Activated CD8-positive, alpha-beta T cell treated with anti-CD3 and anti-CD28 coated beads for 36 hours (primary cell): ENCODE data around the gene CYP8B1. TPM values are rescaled to one million over a fixed set of nuclear protein-coding genes. Genes with fewer than 3 reads are reported as not detected.

Experiments used
- ATAC-seq: fragments of 200-7000 bp; cut with Tn5 transposase; one replicate; pipeline ENCODE4 v1.10.0; 2021; ENCODE audit warnings: mild to moderate bottlenecking, moderate library complexity
- CTCF ChIA-PET: fragments of 350-600 bp; sonication (Branson Sonifier 250); formaldehyde crosslinking; loops from one replicate; lab custom pipeline; 2021; ENCODE audit warnings: antibody characterized with exemption; lab: Charles Lee
- POLR2A ChIA-PET: fragments of 350-600 bp; sonication (Branson Sonifier 250); formaldehyde crosslinking; loops from one replicate; lab custom pipeline; 2021; ENCODE audit warnings: antibody characterized with exemption; lab: Charles Lee
- DNase-seq: peaks from one replicate; pipeline ENCODE4 v3.0.0-alpha.2; 2020
- H3K27ac Mint-ChIP-seq: one replicate; pipeline ENCODE4 v1.8.0; 2021; ENCODE audit warnings: mild to moderate bottlenecking, mixed read lengths
- H3K27me3 Mint-ChIP-seq: one replicate; pipeline ENCODE4 v1.8.0; 2021; ENCODE audit warnings: mixed read lengths
- H3K36me3 Mint-ChIP-seq: one replicate; pipeline ENCODE4 v1.8.0; 2021; ENCODE audit warnings: low read depth, mixed read lengths
- H3K4me1 Mint-ChIP-seq: one replicate; pipeline ENCODE4 v1.8.0; 2021; ENCODE audit warnings: low read depth, mixed read lengths
- H3K4me3 Mint-ChIP-seq: one replicate; pipeline ENCODE4 v1.8.0; 2021; ENCODE audit warnings: mild to moderate bottlenecking, moderate library complexity, mixed read lengths
- H3K9me3 Mint-ChIP-seq: one replicate; pipeline ENCODE4 v1.8.0; 2021; ENCODE audit warnings: mixed read lengths
- intact Hi-C: fragments of 100-400 bp; cut with micrococcal nuclease; formaldehyde crosslinking; loops from one replicate; pipeline ENCODE4 v1.10.0; 2022
- total RNA-seq, 2 experiments: library from RNA; stranded (reverse); gene quantifications; one replicate each; pipeline ENCODE4 v1.2.3, GENCODE V29; 2021
- TF ChIP-seq, protein P1 (sequence below): fragments of 200-600 bp; IDR thresholded peaks from one replicate; pipeline ENCODE4 v1.8.0; 2022; ENCODE audit warnings: antibody characterized with exemption, mild to moderate bottlenecking

The CYP8B1 gene
- total RNA-seq, 2 experiments from 2014 or later = not detected

- Mint-ChIP-seq H3K9me3 (no peaks in the 10 kb centered on the region), H3K4me1 (peaks cover 4% of the 10 kb centered on the region), H3K4me3 (no peak overlapping the region), H3K36me3 (no peaks in the 10 kb centered on the region), H3K27me3 (peaks cover 10% of the 10 kb centered on the region), H3K27ac (no peak overlapping the region)
- ChIA-PET POLR2A (no interaction called here), CTCF (no interaction called here)
- DNase-seq (no peak), ATAC-seq (no peak)
- intact Hi-C loops = no loop called here
- TF ChIP-seq, protein P1, sequence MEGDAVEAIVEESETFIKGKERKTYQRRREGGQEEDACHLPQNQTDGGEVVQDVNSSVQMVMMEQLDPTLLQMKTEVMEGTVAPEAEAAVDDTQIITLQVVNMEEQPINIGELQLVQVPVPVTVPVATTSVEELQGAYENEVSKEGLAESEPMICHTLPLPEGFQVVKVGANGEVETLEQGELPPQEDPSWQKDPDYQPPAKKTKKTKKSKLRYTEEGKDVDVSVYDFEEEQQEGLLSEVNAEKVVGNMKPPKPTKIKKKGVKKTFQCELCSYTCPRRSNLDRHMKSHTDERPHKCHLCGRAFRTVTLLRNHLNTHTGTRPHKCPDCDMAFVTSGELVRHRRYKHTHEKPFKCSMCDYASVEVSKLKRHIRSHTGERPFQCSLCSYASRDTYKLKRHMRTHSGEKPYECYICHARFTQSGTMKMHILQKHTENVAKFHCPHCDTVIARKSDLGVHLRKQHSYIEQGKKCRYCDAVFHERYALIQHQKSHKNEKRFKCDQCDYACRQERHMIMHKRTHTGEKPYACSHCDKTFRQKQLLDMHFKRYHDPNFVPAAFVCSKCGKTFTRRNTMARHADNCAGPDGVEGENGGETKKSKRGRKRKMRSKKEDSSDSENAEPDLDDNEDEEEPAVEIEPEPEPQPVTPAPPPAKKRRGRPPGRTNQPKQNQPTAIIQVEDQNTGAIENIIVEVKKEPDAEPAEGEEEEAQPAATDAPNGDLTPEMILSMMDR = no peak
These were observed 46.5 kb downstream of the CYP8B1 start for GRCh38 chr3:42829083-42829627.

DNA sequence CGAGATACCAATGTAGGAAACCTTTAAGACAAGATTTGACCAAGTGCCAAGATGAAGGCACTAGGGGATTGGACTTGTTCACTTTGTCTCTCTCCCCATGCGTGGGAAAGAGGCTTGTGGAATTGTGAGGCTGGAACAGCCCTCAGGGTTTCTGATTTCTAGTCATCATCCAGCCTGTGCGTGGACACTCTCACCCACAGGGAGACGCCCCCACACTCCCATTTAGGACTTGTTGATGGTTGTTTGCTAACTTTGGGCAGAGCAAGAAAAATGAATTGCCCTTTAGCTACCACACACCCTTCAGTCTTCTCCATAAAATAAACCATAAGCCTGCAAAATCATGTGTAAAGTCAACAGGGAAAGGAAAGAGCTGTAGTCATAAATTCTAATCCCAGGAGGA lies 48.0 kb downstream of the CYP8B1 start:
- TF ChIP-seq, protein P1 = no peak
- POLR2A ChIA-PET = no interaction called here

DNA sequence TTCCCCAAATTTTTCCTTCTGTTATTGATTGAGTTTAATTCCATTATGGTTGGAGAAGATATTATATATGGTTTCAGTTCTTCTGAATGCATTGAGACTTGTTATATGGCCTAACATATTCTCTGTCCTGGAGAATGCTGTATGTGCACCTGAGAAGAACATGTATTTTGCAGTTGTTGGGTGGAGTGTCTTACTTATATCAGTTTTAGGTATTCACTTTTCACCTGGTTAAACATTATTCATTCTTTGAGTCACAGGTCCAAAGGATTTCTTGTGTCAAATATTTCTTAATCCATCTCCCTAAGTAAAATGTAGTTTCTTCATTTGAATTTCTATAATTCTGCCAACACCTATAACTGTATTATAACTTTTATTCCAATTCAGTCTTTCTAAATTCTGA lies 48.7 kb downstream of the CYP8B1 start:
- no peaks in the 10 kb centered on the region for H3K9me3 Mint-ChIP-seq
- no peak overlapping the region for H3K4me3 Mint-ChIP-seq
- H3K27me3 Mint-ChIP-seq = peaks cover 12% of the 10 kb centered on the region
- DNase-seq = no peak
- TF ChIP-seq, protein P1 = no peak
- no peak for ATAC-seq
- ChIA-PET POLR2A (no interaction called here), CTCF (no interaction called here)
- H3K36me3 Mint-ChIP-seq = no peaks in the 10 kb centered on the region
- H3K4me1 Mint-ChIP-seq = peaks cover 4% of the 10 kb centered on the region
- intact Hi-C loops = no loop called here
- no peak overlapping the region for H3K27ac Mint-ChIP-seq

More for the DNA sequence above, 48.0 kb downstream of the CYP8B1 start:
- intact Hi-C loops = no loop called here
- CTCF ChIA-PET = interaction anchor here (0.8 kb wide), 1 partner anchor 47 kb away, joined by 3 read pairs; no protein-coding TSS in a partner anchor
- Mint-ChIP-seq H3K27me3 (peaks cover 12% of the 10 kb centered on the region), H3K27ac (no peak overlapping the region), H3K36me3 (no peaks in the 10 kb centered on the region), H3K9me3 (no peaks in the 10 kb centered on the region), H3K4me1 (peaks cover 4% of the 10 kb centered on the region), H3K4me3 (no peak overlapping the region)
- DNase-seq (no peak), ATAC-seq (no peak)

- ChIA-PET CTCF (interaction anchor here (0.6 kb wide), 1 partner anchor 331 kb away, joined by 3 read pairs; no protein-coding TSS in a partner anchor), POLR2A (no interaction called here)
- TF ChIP-seq, protein P1 = no peak
These were observed 49.5 kb downstream of the CYP8B1 start for GRCh38 chr3:42826141-42826540.

DNA sequence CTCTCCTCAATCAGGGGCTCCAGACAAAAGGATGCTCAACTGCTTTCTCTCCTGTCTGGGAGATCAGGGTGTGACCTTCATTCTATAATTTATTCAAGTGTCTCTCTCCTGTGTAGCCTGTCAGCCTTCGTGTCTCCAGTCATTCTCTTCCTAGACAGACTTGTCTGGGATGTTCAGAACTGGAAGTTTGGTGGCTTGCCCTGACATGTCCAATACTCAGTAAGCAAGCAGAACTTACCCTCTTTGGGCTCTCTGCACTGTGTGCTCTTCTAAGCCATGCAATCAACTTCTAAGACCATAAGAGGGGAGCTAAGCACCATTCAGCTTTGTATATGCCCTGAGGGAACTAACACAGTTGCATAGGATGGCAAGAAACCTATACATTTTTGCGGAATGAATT lies 52.3 kb downstream of the CYP8B1 start:
- H3K27me3 Mint-ChIP-seq = peaks cover 9% of the 10 kb centered on the region
- H3K4me3 Mint-ChIP-seq = no peak overlapping the region
- TF ChIP-seq, protein P1 = no peak
- CTCF ChIA-PET = no interaction called here
- POLR2A ChIA-PET = no interaction called here
- DNase-seq = no peak
- no peaks in the 10 kb centered on the region for H3K4me1 Mint-ChIP-seq
- ATAC-seq = no peak
- no peak overlapping the region for H3K27ac Mint-ChIP-seq
- no peaks in the 10 kb centered on the region for H3K36me3 Mint-ChIP-seq
- no peaks in the 10 kb centered on the region for H3K9me3 Mint-ChIP-seq
- intact Hi-C loops = no loop called here

More at GRCh38 chr3:42826141-42826540, 49.5 kb downstream of the CYP8B1 start:
- no peaks in the 10 kb centered on the region for H3K36me3 Mint-ChIP-seq
- no peaks in the 10 kb centered on the region for H3K4me1 Mint-ChIP-seq
- ATAC-seq = no peak
- H3K9me3 Mint-ChIP-seq = no peaks in the 10 kb centered on the region
- intact Hi-C loops = no loop called here
- H3K4me3 Mint-ChIP-seq = no peak overlapping the region
- H3K27me3 Mint-ChIP-seq = peaks cover 12% of the 10 kb centered on the region
- no peak for DNase-seq
- H3K27ac Mint-ChIP-seq = no peak overlapping the region
